ENCODE results near the gene GALNTL6.

The GALNTL6 gene

GRCh38 chr4:172127168-172127567, 314.0 kb downstream of the GALNTL6 start:
- no peak for DNase-seq

GRCh38 chr4:172129593-172129992, 316.4 kb downstream of the GALNTL6 start:
- no peak for DNase-seq

DNA sequence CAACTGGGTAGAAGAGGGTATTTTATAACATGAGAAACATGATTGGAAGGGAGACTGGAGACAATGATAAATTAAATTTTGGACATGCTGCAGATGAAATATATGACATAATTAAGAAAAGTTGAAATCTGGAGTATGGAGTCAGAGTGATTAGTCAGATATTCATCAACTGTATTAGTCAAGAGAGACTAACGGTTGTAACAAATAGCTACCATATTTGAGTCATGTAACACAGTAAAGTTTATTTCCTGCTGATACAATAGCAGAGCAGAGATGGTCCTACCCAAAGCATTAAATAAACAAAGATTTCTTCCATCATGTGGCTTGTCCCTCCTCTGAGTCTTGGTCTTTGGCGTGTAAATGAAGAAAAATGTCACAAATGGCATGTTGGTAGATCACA, 321.3 kb downstream of the GALNTL6 start:
- DNase-seq: no peak

DNA sequence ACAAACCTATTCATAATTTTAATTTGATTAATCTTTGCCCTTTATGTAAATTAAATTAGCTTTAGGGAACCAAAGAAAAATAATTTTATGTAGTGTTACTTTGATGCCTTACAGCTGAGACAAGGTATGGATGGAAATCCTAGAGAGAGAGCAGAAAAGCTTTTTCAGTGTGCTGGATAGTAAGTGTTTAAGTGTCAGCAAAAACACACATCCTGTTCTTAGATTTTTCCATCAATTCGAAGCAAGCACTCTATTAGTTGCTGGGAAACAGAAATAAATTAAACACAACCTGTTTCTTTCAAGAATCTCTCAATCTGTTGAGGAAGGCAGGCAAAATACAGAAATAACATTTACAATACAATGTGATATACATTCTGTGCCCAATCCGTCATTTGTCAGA, 327.8 kb downstream of the GALNTL6 start:
- DNase-seq: no peak

- DNase-seq: no peak
Measured at GRCh38 chr4:172142281-172142741, 329.1 kb downstream of the GALNTL6 start.

- no peak for DNase-seq
Measured at GRCh38 chr4:172143605-172144314, 330.6 kb downstream of the GALNTL6 start.

DNA sequence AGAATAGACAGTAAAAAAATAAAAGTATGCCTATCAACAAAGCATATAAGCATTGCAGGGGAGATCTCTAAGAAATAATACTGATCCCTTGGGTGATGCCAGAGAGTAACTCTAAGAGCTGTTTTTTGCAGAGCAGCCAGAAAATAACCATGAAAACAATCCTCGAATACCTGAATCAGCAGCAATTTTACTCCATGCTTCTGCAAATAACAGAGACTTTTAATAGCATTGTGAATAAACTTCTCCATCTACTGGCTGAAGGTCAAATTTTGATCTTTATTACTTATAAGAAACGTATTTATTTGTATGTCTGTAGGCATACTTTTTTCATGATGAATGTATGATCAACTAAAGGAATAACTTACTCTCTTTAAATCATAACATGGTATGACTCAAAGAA, 334.5 kb downstream of the GALNTL6 start:
- no peak for DNase-seq

DNA sequence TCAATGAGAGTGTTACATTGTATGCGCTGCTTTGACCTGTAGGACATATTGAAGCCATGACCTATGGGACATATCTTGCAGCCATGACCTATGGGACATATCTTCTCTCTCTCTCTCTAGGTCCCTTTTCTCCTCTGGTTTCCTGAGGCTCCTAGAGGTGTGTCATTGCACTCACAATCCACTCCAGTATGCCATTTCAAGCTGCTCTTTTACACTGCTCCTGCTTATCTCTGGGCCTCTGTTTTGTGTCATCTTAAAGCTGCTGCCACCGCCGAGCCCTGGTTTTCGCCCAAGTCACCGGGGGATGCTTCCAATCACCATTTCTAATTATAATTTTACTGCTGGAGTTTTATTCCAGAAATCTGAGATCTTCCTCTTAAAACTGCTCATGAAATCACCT, 336.1 kb downstream of the GALNTL6 start:
- no peak for DNase-seq

- no peak for DNase-seq
Measured at GRCh38 chr4:172152284-172152683, 339.1 kb downstream of the GALNTL6 start.

DNA sequence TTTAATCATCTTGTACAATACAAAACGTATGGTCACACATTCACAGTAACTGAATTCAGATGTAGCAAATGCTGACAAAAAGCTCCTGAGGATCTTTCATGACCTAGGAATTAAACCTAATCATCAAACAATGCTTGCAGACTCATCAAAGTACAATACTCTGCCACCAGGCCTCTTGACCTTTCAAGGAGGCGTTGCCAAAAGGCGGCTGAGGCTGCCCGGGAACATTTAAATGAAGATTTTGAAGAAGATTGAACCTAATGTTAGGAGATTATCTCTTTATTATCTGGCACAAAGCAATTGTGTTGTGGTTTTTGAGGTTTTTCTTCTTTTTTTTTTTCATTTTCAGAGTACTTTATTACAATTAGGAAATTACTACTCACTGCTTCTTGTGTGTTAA, 340.5 kb downstream of the GALNTL6 start:
- DNase-seq: no peak

- no peak for DNase-seq
Measured at GRCh38 chr4:172155838-172156345, 342.7 kb downstream of the GALNTL6 start.

GRCh38 chr4:172157946-172158345, 344.7 kb downstream of the GALNTL6 start:
- DNase-seq: no peak

DNA sequence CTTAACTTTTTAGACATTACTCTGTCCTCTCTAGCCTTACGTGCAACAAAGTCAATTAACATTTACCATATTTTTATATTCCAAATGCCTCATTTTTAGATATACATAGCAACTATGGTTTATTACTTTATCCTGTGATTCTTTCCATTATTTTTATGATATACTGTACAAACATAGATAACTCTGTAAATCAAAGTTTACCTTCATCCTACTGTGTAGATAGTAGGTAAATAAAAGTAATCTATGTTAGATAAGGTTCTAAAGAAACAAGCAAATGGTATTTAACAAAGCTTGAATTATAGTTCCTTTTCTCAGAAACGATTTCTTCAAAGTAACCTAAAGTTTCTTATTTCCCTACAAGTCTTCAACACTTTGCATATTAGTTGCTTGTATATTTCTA, 350.0 kb downstream of the GALNTL6 start:
- DNase-seq: no peak

DNA sequence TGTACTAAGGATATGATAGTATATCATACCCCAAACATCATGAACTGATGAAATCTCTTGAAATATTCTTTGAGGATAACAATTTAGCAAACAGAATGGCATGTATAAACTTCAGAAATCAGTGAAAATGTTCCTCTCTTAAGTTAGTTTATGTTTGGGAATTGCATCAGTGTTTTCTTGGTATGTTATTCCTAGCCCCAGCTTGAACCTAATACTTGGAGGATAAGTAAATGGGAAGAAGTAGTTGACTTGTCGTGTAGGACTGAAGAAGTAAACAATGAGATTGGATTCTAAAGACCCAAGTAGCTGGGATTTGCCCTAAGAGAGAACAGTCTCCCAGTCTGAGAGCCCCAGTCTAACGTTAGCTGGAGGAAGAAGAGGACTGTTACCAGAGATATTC, 355.7 kb downstream of the GALNTL6 start:
- no peak for DNase-seq

GRCh38 chr4:172169871-172170270, 356.7 kb downstream of the GALNTL6 start:
- no peak for DNase-seq

GRCh38 chr4:172173206-172173605, 360.0 kb downstream of the GALNTL6 start:
- no peak for DNase-seq

- no peak for DNase-seq
Measured at GRCh38 chr4:172177382-172177781, 364.2 kb downstream of the GALNTL6 start.

DNA sequence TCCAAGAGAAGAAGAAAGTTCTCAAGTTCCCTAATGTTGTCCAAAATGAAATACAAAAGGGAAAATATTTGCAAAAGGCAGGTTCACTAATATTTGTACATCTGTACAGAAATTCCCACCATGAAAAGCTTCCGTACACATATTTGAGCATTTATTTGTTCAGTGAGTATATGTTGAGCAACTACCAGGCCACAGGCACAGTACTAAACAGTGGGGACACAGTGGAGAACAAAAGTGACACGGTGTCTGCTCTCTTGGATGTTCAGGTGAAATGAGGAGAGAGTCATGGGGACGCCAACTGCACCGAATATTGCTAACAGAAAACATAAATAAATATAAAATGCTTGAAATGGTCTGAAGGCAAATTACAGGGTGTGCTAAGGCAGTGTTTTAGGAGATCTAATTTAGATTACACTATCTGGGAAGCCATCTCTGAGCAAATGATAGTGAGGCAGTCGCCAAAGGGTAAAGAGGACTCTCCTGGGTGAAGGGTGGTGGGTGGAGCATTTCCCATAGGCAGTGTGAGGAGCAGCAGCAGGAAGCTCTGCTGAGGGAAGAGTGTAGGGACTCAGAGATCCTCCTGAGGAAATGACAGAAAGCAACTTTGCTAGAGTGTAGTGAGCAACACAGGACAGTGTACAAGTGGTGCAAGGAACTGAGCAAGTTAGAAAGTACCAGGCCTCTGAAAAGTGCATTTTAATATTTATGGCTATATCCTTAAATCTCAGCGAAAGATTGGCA, 375.2 kb downstream of the GALNTL6 start:
- no peak for DNase-seq

GRCh38 chr4:172202480-172203076, 389.4 kb downstream of the GALNTL6 start:
- DNase-seq: no peak

DNA sequence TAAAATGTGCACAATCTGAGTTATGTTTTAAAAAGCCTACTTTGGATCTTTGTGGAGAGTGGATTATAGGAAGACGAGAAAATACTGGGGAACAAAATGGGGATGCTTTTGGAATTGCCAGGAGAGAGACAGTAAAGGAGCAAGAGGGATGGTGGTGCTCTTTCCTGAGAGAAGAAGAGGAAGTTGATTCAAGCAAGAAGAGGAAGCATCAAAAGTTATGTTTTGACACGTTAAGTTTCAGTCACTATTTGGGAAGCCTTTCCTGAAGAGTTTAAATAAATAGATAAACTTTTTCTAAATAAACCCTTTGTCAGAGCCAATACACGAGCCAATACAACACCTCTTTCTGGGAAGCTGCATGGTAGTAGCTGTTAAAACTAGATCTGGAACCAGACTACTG, 394.1 kb downstream of the GALNTL6 start:
- DNase-seq: no peak

GRCh38 chr4:172207886-172208285, 394.7 kb downstream of the GALNTL6 start:
- no peak for DNase-seq

DNA sequence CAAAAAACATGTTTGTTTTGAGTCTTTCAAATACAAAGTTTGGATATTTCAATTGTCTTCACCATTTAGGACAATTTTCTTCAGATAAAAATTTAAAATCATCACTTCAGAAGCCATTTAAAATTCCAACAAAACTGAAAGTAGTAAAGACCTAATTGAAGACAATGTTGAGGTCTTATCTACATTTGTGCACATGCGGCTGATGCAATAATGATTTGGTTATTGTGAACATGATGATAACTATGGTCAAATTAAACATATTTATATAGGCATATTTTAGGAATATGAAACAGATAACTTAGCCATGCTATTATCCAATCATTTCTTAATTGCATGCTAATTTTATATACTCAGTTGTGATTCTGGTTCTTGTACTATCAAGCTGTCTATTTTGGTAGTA, 407.5 kb downstream of the GALNTL6 start:
- no peak for DNase-seq

DNA sequence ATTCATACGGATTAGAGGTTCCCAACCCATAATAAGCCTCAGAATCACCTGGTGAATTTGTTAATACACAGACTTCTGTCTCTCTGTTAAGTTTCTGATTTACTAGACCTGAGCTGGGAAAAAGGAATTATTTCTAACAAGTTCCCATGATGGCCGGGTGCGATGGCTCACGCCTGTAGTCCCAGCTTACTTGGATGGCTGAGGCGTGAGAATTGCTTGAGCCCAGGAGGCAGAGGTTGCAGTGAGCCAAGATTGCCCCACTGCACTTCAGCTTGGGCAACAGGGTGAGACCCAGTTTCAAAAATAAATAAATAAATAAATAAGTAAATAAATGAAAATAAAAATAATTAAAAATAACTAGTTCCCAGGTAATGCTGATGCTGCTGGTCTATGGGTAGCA, 412.3 kb downstream of the GALNTL6 start:
- DNase-seq: no peak

DNA sequence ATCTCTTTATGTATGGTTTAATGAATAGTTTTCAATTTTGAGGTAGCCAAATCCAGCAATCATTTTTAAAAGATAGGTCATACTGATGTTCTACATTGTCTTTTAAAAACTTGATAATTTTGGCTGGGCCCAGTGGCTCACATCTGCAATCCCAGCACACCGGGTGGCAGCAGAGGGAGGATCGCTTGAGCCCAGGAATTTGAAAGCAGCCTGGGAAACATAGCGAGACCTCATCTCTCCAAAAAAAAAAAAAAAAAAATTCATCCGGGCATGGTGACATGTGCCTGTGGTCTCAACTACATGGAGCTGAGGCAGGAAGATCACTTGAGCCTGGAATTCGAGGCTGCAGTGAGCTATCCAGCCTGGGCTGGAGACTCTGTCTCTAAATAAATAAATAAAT, 419.8 kb downstream of the GALNTL6 start:
- no peak for DNase-seq
